ENCODE data around the gene COLQ.
"Not testable (repeated sequence)": the region's sequence is repeated elsewhere in the genome, so short reads cannot be mapped to it uniquely, and the experiment has no call there.

Gene COLQ

GRCh38 chr3:15428539-15428938 is 93.0 kb downstream of the COLQ start:
- no peak for DNase-seq (ENCODE audit: low spot score)

- DNase-seq (ENCODE audit: low spot score): no peak
These were observed 93.5 kb downstream of the COLQ start for GRCh38 chr3:15427981-15428380.

GRCh38 chr3:15427182-15427880 is 94.2 kb downstream of the COLQ start, which contains the start of the genes EAF1 and METTL6:
Gene EAF1, plus strand, starts transcription at chr3:15427598. Its CDS starts 182 bp downstream, at chr3:15427780.
Gene METTL6, minus strand, starts transcription at chr3:15427544. Its CDS starts 1,033 bp downstream, at chr3:15426511.
- peak; percentile 92 for DNase-seq (ENCODE audit: low spot score)

- DNase-seq (ENCODE audit: low spot score): no peak
These were observed 94.9 kb downstream of the COLQ start for GRCh38 chr3:15426579-15427118.

- DNase-seq (ENCODE audit: low spot score): no peak
These were observed 100.6 kb downstream of the COLQ start for GRCh38 chr3:15420871-15421270.

- DNase-seq (ENCODE audit: low spot score): not testable (repeated sequence)
These were observed 110.5 kb downstream of the COLQ start for GRCh38 chr3:15410966-15411365.

- DNase-seq (ENCODE audit: low spot score): no peak
These were observed 111.7 kb downstream of the COLQ start for GRCh38 chr3:15409774-15410173.

- DNase-seq (ENCODE audit: low spot score): no peak
These were observed 112.3 kb downstream of the COLQ start for GRCh38 chr3:15409239-15409638.

GRCh38 chr3:15405448-15406050 is 116.0 kb downstream of the COLQ start:
- peak; percentile 73 for DNase-seq (ENCODE audit: low spot score)

GRCh38 chr3:15404767-15405166 is 116.7 kb downstream of the COLQ start:
- no peak for DNase-seq (ENCODE audit: low spot score)

- DNase-seq (ENCODE audit: low spot score): no peak
These were observed 117.5 kb downstream of the COLQ start for GRCh38 chr3:15403965-15404364.

GRCh38 chr3:15403495-15403894 is 118.0 kb downstream of the COLQ start:
- no peak for DNase-seq (ENCODE audit: low spot score)

GRCh38 chr3:15401936-15402335 is 119.6 kb downstream of the COLQ start:
- DNase-seq (ENCODE audit: low spot score): no peak

Small RNAs within 50 kb of the gene (small RNA-seq; reads per million reads assigned to genes)
- gene MIR4270 (0 reads per million in 2 experiments), gene RN7SL110P (0.03 to 0.67 reads per million in 2 experiments), gene RNU6-1024P (0 reads per million in 2 experiments)

All from SK-N-DZ (cell line).